ENCODE results near the gene SLC4A2.

DNA sequence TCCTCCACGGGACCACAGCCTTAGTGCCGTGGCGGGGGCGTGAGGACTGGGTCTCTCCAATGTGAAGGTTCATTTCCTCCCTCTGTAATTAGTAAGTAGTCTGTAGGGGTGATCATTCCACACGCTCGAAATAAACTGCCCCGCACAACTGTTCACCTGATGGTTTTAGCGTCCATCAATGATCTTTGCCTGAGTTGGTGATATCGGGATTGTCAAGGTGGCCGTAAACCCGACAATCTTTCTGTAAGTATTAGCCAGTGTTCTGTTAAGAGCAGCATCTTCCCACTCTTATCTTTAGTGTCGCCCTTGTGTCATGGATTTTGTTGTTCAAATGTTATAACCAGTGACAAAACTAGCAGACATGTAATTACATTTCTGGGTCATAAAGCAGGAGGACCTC is 44.6 kb downstream of the SLC4A2 start:
- TF ChIP-seq POLR2A (IDR thresholded peaks at IDR 0.05), result no peak
- TF ChIP-seq, protein P1, sequence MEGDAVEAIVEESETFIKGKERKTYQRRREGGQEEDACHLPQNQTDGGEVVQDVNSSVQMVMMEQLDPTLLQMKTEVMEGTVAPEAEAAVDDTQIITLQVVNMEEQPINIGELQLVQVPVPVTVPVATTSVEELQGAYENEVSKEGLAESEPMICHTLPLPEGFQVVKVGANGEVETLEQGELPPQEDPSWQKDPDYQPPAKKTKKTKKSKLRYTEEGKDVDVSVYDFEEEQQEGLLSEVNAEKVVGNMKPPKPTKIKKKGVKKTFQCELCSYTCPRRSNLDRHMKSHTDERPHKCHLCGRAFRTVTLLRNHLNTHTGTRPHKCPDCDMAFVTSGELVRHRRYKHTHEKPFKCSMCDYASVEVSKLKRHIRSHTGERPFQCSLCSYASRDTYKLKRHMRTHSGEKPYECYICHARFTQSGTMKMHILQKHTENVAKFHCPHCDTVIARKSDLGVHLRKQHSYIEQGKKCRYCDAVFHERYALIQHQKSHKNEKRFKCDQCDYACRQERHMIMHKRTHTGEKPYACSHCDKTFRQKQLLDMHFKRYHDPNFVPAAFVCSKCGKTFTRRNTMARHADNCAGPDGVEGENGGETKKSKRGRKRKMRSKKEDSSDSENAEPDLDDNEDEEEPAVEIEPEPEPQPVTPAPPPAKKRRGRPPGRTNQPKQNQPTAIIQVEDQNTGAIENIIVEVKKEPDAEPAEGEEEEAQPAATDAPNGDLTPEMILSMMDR (IDR thresholded peaks at IDR 0.05), result no peak
